HG03571 (cell line): ENCODE measurements around the gene ZDHHC13.

Experiments
- ATAC-seq: cut with Tn5 transposase; IDR thresholded peaks from one replicate; pipeline ENCODE4 v1.9.1; 2021; ENCODE audit not compliant: unreplicated experiment

The ZDHHC13 gene, protein sequence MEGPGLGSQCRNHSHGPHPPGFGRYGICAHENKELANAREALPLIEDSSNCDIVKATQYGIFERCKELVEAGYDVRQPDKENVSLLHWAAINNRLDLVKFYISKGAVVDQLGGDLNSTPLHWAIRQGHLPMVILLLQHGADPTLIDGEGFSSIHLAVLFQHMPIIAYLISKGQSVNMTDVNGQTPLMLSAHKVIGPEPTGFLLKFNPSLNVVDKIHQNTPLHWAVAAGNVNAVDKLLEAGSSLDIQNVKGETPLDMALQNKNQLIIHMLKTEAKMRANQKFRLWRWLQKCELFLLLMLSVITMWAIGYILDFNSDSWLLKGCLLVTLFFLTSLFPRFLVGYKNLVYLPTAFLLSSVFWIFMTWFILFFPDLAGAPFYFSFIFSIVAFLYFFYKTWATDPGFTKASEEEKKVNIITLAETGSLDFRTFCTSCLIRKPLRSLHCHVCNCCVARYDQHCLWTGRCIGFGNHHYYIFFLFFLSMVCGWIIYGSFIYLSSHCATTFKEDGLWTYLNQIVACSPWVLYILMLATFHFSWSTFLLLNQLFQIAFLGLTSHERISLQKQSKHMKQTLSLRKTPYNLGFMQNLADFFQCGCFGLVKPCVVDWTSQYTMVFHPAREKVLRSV

DNA sequence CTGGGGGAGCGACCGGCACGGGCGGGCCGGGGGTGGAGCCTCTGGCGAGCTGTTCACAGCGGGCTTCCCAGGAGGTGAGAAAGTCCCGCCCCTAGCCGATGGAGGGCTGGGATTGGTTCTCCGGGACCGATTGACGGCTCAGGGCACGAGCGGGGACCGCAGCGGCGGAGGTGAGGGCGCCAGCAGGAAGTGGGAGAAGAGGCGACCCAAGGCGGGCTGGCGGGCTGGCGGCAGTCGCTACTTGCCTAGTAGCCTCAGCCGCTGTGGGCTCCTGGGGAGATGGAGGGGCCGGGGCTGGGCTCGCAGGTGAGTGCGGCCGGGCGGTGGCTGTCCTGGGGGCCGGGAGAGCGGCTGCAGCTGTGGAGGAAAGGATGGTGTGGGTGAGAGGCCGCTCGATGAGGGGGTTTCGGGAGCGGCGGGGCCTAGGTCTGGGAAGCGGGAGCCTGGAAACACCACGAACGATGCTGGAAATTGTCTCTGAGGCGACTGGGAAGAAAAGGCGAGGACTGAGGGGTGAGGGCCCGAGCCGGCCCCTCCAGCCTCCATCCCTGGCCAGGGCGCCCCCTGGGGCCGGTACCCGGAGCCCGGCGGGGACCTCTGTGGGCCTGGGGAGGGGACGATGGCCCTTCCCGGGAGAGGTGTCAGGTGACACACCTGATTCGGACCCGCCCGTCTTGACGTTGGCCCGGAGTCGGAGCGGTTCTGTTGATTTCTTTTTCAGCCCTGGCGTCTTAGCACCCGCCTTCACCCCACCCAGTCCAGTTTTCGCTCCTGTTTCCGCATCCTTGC is at the start of gene ZDHHC13:
Gene ZDHHC13 (plus strand): TSS at position 198 of the 789 bp plus-strand sequence. CDS start 82 bp downstream, at position 280.
- peak; percentile 99 for ATAC-seq

DNA sequence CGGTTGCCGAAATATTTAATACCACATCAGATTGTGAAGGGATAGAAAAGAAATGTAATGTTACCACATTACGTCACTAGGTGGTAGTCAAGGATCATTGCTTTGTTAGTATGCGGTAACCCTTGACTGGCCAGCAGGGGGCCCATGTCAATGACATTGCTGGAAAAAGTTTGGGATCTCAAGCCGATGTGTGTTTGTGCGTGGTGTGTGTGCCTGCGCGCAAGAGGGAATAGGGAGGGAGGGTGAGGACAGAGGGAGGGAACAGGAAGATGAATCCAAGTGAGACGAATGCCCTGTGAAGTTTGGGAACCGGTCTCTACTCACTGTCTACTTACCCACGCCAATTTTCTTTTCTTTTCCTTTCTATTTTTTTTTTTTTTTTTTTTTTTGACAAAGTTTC is 45.7 kb upstream of the ZDHHC13 start:
- peak; percentile 95 for ATAC-seq

DNA sequence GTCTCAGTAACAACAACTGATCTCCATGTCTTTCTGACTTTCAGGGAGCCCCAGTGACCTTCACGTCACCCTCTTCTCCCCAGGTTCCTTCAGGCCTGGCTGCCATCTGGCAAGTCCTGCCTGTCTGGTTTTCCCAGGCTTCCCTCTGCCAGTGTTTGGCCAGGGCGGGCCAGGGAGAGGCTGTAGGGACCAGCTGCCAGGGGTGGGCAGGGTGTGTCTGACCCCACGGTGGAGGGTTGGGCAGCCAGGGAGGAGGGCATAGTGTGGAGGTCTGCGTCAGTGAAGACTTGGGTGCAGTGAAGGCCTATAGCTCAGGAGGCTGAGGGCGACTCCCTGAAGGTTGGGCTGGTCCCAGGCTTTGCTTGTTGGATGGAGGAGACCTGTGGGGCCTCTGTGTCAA is 44.5 kb upstream of the ZDHHC13 start:
- ATAC-seq, result no peak

DNA sequence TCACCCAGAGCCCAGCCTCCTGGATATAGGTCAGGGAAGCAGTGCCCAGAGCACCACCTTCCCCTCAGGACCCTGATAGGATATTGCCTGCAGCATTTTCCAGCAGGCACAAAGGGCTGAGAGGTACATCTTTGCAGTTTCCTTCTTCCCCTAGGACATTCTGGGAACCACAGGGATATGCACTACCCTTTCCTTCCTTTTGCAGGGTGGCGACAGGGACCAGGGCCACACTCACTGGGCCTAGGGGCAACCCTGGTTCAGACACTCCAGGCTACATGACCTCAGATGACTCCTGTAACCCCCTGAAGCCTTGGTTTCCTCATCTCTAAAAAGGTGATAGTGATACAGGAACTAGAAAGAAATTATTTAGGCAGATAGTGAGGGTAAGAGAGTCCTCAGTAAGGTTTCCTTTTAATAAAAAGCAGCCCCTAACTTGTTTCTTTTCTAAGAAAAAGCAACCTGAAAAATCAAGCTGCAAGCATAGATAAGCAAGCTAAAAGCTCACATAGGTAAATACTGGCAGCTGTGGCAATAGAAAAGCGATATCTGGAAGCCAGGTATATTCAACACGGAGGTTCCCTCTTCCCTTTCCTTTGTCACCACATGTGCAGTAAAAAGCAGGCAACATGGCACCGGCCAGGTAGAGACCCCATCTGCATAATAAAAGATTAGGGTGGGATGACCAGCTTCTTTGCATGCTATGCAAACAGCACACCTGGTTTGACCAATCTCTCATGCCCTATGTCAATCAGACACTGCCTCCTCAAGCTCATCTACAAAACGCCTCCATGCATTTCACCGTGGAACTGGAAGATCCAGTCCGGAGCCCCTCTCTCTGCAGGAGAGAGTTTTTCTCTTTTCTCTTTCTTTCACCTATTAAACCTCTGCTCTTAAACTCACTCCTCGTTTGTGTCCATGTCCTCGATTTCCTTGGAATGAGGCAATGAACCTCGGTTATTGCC is 43.2 kb upstream of the ZDHHC13 start:
- ATAC-seq, result no peak

DNA sequence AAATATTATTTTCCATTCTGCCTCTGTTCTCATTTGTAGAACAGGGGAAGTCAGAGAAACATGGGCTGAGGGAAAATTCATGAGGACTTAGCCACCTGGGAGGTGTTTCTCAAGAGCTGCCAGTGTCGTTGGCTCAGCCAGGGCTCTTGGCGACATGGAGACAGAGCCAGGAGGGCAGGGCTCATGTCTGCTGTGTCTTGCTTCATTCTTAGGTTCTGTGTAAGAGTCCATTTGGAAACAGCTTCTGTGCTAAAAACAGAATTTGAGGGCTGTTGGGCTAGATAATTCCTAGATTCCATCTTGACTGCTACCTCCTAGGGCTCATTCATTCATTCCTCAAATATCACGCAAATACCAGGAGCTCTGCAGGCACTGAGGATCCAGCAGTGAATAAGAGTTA is 41.3 kb upstream of the ZDHHC13 start:
- no peak for ATAC-seq

DNA sequence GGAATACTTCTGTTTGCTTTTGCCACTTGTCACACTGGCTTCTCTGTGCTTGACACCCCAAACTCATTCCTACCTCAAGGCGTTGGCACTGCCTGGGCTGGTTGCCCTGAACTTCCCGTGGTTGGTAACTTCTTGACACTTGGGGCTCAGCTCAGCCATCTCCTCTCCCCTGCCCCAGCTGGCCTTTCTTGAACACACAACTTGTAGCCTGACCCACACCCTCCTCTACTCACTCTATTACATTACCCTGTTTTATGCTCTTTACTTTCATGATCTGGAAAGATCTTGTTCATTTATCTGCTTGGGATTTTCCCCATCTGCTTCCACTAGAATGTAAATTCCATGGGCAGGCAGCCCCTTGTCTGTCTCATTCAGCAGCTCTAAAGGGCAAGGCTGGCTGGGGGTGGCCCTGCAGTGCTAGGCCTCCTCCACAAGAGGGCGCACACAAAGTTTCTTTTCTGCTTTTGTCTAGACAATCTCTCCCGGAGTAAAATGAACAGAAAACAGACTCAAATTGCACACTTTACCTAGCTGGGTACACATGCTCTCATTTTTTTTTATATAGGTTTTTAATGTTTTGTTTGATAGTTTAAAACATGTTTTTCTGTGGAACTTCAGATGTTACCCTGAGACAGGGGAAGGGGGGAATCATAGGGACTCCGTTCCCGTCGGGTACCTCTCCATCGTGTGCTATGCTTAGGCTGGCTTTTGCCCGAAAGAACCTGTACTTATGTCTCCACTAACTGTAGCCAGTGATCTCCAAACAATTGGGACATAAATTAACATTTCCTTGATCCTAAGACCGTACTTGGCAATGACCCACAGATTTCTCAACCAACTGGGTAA is 40.0 kb upstream of the ZDHHC13 start:
- no peak for ATAC-seq

DNA sequence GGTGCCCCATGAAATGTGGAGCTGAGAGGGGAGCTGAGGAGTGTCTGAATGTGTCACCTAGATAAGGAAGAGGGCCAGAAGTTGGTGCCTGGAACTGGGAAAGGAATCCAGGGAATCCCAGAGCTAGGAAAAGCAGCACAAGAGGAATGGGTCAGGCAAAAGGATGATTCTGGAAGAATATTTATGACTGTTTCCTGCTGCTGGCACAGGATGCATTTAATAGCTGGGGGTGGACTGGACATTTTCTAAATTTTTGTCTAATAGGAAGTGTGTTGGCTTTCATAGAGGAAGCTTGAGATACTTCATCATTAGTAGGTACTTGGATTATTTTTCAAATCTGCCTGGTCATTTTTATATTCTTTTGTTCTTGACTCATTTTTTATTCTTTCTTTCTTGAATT is 39.0 kb upstream of the ZDHHC13 start:
- no peak for ATAC-seq

DNA sequence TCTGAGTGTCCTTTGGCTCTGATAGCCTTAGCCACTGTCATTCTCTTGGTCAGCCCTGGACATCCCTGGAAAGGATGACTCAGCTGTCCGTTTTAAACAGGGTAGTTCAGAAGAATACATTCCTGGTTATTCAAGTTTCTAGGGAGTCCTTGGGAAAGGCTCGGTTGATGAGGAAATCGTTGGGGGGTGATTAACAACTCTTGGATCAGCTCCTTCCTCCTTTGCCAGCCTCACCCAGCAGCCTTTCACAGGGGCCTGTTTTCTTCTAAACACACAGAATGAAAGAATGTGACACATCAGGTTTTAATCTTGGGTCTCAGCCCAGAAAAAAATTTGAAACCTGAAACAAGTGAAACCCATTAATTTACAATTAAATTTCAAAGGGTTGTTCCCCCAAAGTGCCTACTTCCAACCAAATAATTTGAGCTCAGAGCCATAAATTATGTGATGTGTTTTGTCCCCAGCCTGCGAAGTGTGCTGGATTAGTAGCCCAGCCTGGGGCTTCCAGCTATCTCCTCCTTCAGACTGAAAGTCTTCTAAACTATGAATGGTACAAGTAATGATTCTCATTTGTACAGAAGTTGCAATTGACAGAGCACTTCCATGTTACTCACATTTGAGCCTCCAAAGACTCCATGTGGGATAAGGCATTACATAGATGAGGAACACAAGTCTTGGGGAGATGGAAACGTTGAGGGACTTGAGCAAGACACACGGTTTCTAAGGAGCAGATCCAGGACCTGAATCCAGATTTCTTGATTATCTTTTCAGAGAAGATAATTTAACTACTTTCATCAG is 37.1 kb upstream of the ZDHHC13 start:
- ATAC-seq, result no peak

DNA sequence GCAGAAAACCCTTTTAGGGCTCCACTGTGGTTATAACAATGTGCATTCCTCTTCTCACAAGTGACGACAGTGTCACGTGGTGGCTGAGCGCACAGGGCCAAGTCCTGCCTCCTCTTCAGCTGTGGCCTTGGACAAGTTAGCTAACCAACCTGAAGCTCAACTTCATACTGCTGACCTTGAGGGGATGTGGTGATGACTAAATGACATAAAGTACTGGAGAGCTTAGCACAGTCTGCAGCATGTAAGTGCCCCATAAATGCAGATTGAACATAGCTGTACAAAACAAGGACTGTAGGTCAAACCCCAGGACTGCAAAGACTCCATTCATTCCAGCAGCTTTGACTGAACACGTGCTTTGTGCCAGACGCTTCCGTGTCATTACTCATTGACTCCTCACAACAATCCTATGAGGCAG is 36.4 kb upstream of the ZDHHC13 start:
- no peak for ATAC-seq

DNA sequence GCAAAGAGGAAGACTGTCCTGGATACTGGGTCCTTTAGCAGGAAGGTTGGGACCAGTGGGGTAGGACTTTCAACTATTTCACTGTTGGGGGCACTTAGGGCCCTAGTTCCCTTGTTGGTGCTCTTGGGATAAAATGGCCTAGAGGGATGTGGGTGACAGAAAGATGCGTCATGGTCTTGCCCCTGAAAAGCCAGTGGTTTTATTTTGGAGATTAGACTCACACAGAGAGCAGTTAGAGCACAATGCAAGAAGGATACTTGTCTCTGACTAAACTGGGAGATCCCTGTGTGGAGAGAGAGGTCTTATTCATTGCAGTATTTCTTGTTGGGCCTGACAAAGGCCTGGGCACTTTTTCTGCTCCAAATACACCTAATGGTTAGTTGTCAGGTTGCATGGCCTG is 33.8 kb upstream of the ZDHHC13 start:
- ATAC-seq, result no peak

DNA sequence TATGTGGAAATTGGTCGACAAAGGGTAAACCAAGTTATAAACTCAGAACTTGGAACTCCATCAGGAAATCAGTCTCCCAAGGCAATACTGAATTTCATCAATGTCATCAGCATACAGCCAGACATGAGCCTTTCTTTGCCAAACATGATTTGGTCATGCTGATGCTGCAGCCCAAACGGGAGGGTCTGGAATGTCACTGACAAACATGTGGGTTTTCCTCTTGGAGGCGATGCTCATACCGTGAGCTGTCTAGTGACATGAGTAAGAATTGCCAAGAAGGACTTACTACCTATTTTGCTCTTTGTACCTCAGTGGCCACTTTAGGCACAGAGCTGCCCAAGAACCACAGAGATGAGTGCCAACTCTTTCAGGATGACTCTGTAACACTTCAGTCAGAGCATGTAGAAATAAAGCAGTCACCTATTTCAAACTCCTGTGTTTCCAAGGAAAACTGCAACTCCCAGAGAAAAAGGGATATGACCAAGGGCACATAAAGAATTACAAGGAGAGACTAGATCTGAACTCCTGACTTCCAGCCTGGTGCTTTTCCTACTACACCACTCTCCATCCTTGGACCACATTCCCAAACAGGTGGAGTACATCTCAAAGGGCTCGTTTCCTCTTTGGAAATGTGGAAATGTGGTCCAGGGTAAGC is 32.2 kb upstream of the ZDHHC13 start:
- ATAC-seq, result no peak

DNA sequence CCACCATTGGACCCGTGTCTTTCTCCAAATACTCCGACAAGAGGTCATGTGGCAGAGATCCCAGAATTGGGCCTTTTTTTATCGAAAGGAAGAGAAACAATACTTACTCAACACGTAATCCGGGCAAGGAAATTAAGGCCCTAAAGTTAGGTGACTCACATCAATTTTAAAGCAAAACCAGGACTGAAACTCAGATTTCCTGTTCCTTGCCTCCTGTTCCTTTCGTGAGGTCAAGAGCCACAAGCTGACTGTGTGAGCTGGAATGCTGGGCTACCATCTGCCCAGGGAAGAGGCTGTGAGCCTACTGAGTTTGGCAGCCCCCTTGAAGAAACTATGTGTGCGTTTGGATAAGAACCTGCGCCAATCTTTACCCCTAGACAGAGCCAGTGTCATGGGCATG is 29.3 kb upstream of the ZDHHC13 start:
- ATAC-seq, result no peak

DNA sequence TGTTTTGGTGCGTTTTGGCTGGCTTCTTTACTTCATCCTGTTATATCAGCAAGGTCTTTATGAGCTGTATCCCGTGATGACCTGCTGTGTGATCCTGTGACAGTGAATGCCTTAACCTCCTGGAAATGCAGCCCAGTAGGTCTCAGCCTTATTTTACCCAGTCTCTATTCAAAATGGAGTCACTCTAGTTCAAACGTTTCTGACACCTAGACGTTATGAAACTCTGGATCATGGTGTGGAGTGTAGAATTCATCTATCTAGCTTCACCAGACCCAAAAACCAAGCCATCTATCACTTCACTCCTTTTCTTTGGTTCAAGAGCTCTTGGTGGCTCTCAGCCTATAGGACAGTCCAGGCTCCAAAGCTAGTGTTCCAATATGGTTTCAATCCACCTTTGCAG is 28.2 kb upstream of the ZDHHC13 start:
- no peak for ATAC-seq

DNA sequence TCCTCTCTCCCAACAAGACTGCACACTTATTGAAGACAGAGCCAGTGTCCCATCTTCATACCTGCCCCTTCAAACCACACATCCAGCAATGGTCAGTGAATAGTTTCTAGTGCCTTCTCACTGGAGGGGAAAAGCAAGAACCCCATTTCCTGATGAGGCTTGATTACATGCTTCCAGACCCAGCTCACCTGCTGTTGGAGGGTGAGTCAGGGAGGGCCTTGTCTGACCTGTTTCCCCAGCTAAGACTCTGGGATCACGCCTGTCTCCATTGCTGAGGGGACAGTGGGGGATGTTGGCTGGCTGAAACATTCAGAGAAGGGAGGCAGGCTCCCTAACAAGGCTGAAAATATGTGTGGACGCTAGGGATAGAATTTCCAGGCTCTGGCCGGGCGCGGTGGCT is 27.5 kb upstream of the ZDHHC13 start:
- ATAC-seq, result no peak

DNA sequence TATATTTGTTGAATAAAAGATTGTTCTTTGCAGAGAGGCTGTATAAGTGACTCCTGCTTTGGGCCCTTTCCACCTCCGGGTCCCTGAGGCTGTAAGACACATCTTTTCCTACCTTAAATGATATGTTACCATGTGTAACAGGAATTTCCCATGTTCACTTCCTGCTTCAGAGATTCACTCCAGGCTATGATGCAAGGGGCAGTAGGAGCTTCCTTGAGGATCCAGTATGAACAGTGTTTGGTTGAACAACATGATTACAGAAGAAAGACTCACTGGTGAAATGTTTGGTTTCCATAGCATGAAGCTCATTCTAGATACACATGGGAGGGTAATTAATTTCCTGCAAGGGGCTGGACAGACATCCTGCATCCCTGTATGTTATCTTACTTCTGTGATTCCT is 25.6 kb upstream of the ZDHHC13 start:
- ATAC-seq, result no peak

DNA sequence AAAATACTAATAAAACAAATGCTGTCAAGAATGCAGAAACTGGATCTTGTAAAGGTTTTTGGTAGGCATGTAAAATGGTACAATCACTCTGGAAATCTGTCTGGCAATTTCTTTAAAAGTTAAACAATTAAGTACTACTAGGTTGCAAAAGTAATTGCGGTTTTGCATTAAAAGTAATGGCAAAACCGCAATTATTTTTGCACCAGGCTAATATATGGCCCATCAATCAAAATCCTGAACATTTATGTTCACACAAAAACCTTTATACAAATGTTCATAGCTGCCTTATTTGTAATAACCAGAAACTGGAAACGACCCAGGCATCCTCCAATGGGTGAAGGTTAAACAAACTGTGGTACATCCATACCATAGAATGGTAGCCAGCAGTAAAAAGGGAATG is 24.6 kb upstream of the ZDHHC13 start:
- no peak for ATAC-seq

DNA sequence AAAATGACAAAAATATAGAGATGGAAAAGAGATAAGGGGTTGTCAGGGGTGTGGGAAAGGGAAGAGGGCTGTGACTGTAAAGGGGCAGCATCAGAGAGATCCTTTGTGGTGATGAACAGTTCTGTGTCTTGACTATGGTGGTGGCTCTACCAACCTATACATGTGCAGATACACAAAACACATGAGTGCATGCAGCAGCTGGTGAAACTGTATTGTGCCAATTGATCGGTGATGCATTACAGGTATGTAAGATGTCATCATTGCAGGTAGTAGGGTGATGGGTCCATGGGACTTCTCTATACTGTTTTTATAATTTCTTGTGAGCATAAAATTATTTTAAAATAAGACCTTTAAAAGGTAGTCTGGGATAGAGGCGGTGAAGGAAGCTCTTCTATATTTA is 24.1 kb upstream of the ZDHHC13 start:
- ATAC-seq, result no peak

DNA sequence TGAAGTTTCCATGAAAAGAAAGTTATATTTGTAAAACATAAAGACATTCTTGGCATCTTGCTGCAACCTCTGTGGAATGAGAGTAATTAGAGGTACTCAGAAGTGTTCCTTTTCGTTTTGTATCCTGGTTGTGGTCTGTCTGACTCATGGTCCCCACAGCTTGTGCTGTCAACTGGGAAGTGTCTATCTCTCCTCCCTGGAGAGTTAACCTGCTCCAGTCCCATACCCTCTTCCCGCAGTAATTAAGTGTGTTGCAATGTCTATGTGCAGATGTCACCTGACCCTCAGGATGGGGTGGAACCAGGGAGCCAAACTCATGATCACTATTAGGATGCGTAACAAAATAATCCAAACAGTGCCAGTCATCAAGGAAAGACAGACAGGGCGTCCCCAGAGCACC is 23.0 kb upstream of the ZDHHC13 start:
- no peak for ATAC-seq

DNA sequence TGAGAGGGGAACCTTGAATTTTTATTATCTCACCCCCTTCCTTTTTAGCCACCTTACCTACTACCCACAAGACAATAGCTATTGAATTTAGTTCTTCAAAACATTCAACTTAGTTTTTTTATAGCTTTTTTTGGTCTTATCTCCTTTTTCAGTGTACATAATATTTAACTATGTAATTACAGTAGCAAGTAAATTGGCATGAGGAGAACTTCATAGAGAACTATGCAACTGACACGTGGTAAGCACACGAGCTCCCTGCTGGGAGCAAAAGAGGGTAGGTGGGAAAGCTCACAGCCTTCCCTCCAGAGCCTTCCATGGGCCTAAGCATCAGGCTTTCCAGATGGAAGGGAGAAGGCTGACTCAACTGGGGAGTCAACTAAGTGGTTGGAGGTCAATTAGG is 22.1 kb upstream of the ZDHHC13 start:
- no peak for ATAC-seq
